AG09319 (cell line): ENCODE measurements around the gene DCDC1.

ENCODE experiments used
- DNase-seq: peaks from one replicate; pipeline ENCODE4 v3.0.0-alpha.2; 2010; ENCODE audit warnings: low read depth; ENCODE audit errors: extremely low read depth
- CTCF ChIP-seq: IDR thresholded peaks from 2 replicates; pipeline ENCODE4 v1.5.1; 2011; ENCODE audit warnings: low read depth, mild to moderate bottlenecking, inconsistent platforms, low read length, moderate library complexity

DCDC1 gene

GRCh38 chr11:30814737-30815136 lies 554.8 kb downstream of the DCDC1 start:
- no peak for TF ChIP-seq CTCF
- DNase-seq = no peak
